WI38 (cell line): ENCODE data around the gene PYGL.
"Not testable (repeated sequence)": the region's sequence is repeated elsewhere in the genome, so short reads cannot be mapped to it uniquely, and the experiment has no call there.

ENCODE experiments used
- H3K4me3 ChIP-seq: 2 replicates; pipeline ENCODE4 v1.5.1; 2011; ENCODE audit warnings: low read depth, mild to moderate bottlenecking, control low read depth, low read length
- TF ChIP-seq, protein P1 (sequence below): IDR thresholded peaks from 2 replicates; pipeline ENCODE4 v1.5.1; 2012; ENCODE audit warnings: low read depth, mild to moderate bottlenecking, control low read depth, low read length

PYGL gene

DNA sequence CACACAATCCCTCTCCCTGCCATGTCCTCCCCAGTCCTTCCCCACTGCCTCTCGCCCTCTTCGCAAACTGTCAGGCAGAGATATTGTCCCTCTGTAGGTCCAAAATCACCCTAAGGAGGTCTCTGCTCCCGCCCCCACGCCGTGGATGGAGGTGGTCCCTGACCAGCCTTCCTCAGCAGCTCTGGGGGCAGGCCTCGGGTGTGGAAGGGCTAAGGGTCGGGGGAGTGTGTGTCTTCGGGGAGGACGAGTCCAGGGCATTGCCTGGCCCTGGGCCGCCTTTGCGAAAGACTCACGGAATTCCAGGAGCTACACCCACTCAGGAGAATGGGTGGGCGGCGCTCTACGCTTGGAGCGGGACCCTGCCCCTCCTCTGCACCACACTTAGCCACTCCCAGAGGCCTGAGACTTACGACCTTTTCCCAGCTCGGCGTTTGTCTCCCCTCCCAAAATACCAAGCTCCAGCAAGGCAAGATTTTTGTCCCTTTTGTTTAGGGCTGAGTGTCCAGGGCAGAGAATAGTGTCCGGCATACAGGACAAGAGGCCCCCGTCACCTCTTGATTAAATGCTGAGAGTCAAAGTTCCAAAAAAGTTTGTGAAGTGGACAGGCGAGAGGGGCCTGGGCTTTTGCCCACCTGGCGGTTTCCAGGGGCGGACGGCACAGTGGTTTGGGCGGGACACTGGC lies 881 bp downstream of the PYGL start:
- TF ChIP-seq, protein P1, sequence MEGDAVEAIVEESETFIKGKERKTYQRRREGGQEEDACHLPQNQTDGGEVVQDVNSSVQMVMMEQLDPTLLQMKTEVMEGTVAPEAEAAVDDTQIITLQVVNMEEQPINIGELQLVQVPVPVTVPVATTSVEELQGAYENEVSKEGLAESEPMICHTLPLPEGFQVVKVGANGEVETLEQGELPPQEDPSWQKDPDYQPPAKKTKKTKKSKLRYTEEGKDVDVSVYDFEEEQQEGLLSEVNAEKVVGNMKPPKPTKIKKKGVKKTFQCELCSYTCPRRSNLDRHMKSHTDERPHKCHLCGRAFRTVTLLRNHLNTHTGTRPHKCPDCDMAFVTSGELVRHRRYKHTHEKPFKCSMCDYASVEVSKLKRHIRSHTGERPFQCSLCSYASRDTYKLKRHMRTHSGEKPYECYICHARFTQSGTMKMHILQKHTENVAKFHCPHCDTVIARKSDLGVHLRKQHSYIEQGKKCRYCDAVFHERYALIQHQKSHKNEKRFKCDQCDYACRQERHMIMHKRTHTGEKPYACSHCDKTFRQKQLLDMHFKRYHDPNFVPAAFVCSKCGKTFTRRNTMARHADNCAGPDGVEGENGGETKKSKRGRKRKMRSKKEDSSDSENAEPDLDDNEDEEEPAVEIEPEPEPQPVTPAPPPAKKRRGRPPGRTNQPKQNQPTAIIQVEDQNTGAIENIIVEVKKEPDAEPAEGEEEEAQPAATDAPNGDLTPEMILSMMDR: no peak
- H3K4me3 ChIP-seq: peak overlapping the region; percentile 63

DNA sequence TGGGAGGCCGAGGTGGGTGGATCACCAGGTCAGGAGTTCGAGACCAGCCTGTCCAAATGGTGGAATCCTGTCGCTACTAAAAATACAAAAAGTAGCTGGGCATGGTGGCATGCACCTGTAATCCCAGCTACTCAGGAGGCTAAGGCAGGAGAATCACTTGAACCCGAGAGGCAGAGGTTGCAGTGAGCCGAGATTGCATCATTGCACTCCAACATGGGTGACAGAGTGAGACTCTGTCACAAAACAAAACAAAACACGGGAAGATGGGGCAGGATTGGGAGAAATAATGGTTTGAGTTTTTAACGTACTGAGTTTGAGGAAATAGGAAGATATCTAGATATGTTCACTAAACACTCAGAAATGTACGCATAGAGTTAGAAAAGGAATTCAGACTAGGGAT lies 2.6 kb downstream of the PYGL start:
- H3K4me3 ChIP-seq: not testable (repeated sequence)

DNA sequence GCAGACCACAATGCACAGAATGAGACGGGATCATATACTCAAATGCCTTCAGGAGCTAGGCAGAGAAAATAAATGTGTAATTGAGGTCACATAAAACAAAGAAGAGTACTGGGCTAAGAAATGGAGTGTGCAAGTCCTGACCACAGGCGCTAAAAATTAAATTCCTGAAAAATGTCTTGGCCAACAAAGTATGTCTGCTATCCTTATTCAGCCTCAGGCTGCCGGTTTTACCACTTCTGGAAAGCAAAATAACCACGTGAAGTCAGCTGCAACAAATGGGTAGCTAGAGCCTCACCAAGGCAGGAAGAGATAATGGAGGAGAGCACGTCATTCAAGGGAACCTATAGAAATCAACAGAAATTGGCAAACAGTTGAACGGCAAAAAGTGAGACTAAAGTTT lies 3.1 kb downstream of the PYGL start:
- H3K4me3 ChIP-seq: no peak overlapping the region
- TF ChIP-seq, protein P1: no peak

DNA sequence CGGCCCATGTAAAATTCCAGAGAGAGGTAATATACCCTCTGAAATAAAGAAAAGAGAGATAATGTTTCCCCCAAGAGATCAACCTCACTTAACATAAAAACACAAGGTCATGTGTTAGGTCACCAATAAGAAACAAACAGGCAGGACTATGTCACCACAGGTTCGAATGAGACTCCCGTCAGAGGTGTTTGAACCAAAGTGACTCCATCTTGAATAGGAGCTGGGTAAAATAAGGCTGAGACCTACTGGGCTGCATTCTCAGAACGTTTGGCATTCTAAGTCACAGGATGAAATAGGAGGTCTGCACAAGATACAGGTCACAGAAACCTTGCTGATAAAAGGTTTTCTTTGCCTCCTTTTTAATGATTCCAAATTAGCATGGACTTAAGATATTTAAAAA lies 6.5 kb downstream of the PYGL start:
- TF ChIP-seq, protein P1: no peak
- H3K4me3 ChIP-seq: no peak overlapping the region

DNA sequence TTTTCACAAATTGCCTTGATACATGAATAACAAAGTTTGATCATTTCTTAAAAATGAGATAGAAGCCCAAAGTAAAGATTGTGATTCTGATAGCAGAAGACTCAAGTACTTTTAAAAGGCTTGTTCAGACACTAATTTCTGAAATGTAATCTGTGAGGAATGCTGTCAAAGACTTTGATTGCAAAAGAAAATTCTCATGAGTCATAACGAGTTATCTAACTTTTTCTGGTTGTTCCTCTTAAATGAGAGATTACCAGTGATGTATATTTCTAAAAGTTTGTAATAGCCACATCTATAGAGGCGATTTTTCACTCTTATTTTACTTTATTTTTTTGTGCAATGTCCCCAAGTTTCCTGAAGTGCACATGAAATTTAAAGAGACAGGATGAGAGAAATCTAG lies 7.0 kb downstream of the PYGL start:
- TF ChIP-seq, protein P1: no peak
- no peak overlapping the region for H3K4me3 ChIP-seq

DNA sequence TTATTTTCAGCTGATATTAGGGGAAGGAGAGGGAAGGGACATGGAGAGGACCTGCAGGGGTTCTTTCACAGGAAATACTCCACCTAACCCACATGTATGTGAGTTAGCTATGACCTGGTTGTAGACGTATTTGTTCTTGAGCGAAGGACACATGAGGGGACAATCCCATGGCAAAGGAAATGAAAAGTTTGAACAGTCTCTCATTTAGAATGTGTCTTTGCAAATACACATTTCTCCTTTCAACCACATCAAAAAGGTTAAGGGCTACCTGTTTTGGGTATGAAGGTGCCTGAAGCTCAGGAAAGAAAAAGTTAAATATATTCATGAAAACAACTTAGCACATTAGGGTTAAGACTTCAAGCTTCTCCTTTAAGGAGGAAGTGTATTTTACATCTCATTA lies 7.4 kb downstream of the PYGL start:
- TF ChIP-seq, protein P1: no peak
- H3K4me3 ChIP-seq: no peak overlapping the region

DNA sequence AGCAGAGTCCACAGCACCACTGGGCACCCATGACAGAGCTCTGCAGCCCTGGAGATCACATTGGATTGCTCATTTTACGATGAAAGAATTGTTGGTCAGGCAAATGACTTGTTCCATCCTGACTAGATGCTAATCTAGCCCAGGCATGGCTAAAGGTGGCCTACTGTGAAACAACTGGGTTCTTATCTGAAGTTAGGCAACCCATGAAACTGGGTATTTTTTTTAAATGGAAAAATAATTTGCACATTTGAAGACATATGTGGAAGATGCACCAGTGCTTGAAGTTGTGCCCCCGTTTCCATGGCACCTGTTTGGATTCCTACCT lies 8.3 kb downstream of the PYGL start:
- TF ChIP-seq, protein P1: no peak
- no peak overlapping the region for H3K4me3 ChIP-seq
